Activated B cell treated with CpG ODN at 0.5 μM for 24 hours (primary cell): ENCODE measurements around the gene INIP. TPM values are rescaled to one million over a fixed set of nuclear protein-coding genes. Genes with fewer than 3 reads are reported as not detected.

Experiments used
- ATAC-seq: fragments of 200-7000 bp; cut with Tn5 transposase; one replicate; pipeline ENCODE4 v1.10.0; 2021; ENCODE audit warnings: low read depth, mild to moderate bottlenecking, moderate library complexity
- CTCF ChIA-PET: fragments of 350-600 bp; sonication (Branson Sonifier 250); formaldehyde crosslinking; loops from one replicate; lab custom pipeline; 2021; ENCODE audit warnings: antibody characterized with exemption; lab: Charles Lee
- POLR2A ChIA-PET: fragments of 350-600 bp; sonication (Branson Sonifier 250); formaldehyde crosslinking; loops from one replicate; lab custom pipeline; 2021; ENCODE audit warnings: antibody characterized with exemption; lab: Charles Lee
- DNase-seq: peaks from one replicate; pipeline ENCODE4 v3.0.0; 2022
- H3K27ac Mint-ChIP-seq: one replicate; pipeline ENCODE4 v1.8.0; 2020; ENCODE audit warnings: mixed read lengths
- H3K27me3 Mint-ChIP-seq: one replicate; pipeline ENCODE4 v1.8.0; 2021; ENCODE audit warnings: mixed read lengths
- H3K36me3 Mint-ChIP-seq: one replicate; pipeline ENCODE4 v1.8.0; 2021; ENCODE audit warnings: low read depth, mixed read lengths
- H3K4me1 Mint-ChIP-seq: one replicate; pipeline ENCODE4 v1.8.0; 2021; ENCODE audit warnings: mixed read lengths
- H3K4me3 Mint-ChIP-seq: one replicate; pipeline ENCODE4 v1.8.0; 2020; ENCODE audit warnings: mild to moderate bottlenecking, mixed read lengths
- H3K9me3 Mint-ChIP-seq: one replicate; pipeline ENCODE4 v1.8.0; 2020; ENCODE audit warnings: mixed read lengths
- intact Hi-C: fragments of 100-400 bp; cut with micrococcal nuclease; formaldehyde crosslinking; loops from one replicate; pipeline ENCODE4 v1.15.1; 2024
- total RNA-seq: library from RNA; stranded (reverse); gene quantifications from 2 replicates; pipeline ENCODE4 v1.2.3, GENCODE V29; 2022
- TF ChIP-seq, protein P1 (sequence below): fragments of 200-600 bp; IDR thresholded peaks from one replicate; pipeline ENCODE4 v1.8.0; 2022; ENCODE audit warnings: antibody characterized with exemption, mild to moderate bottlenecking

INIP gene, protein sequence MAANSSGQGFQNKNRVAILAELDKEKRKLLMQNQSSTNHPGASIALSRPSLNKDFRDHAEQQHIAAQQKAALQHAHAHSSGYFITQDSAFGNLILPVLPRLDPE
- 31.1 and 32.1 TPM in 2 replicates for total RNA-seq

DNA sequence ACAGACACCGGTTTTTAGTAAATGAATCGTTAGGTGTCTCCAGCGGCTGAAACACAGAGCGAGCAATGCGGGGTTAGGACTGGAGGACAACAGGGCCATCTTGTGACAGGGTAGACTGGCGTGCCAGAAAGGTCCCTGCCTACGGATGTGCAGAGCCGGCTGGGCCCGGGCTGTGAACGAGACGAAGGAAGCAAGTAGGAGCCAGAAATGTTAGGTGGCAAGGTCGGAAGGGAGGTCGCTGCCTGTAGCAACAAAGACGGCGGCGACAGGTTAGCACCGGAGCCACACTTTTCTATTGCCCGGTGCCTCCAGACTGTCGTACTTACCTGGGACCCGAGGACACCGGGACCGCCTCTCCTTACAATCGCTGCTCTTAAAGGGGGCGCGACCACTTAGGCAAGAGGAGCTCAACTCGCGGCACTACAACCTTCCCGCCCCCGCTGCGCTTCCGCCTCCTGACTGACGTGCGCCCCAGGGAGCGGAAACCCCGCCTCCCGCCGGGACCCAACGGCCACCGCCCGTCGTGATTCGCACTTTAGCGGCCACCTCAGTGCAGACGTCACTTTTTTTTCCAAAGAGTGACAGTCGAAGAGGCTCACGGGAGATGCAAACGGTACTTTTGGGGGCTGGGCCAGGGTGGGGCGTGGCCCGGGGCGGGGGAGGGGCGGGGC lies at the start of gene INIP:
Gene INIP, minus strand, starts transcription at position 457 of the 671 bp plus-strand sequence. CDS start 1,632 bp downstream, outside the sequence.
- Mint-ChIP-seq H3K27me3 (no peaks in the 10 kb centered on the region), H3K4me3 (peak within 1 kb of the TSS; percentile 100), H3K27ac (peak within 1 kb of the TSS; percentile 98), H3K4me1 (peaks cover 19% of the 10 kb centered on the region), H3K9me3 (no peaks in the 10 kb centered on the region), H3K36me3 (peaks cover 14% of the 10 kb centered on the region)
- CTCF ChIA-PET, result interaction anchor here (0.6 to 1.9 kb wide), 4 partner anchors 32 to 185 kb away, joined by 3 to 9 read pairs (median 4); no protein-coding TSS in a partner anchor
- DNase-seq (peak; percentile 95), ATAC-seq (peak; percentile 93)
- POLR2A ChIA-PET, result interaction anchor here (0.6 to 2.5 kb wide), 16 partner anchors 9 to 1087 kb away, joined by 3 to 18 read pairs (median 4); partner anchors contain the start of genes DNAJC25, HSDL2, KIAA1958 and PTBP3
- TF ChIP-seq, protein P1, sequence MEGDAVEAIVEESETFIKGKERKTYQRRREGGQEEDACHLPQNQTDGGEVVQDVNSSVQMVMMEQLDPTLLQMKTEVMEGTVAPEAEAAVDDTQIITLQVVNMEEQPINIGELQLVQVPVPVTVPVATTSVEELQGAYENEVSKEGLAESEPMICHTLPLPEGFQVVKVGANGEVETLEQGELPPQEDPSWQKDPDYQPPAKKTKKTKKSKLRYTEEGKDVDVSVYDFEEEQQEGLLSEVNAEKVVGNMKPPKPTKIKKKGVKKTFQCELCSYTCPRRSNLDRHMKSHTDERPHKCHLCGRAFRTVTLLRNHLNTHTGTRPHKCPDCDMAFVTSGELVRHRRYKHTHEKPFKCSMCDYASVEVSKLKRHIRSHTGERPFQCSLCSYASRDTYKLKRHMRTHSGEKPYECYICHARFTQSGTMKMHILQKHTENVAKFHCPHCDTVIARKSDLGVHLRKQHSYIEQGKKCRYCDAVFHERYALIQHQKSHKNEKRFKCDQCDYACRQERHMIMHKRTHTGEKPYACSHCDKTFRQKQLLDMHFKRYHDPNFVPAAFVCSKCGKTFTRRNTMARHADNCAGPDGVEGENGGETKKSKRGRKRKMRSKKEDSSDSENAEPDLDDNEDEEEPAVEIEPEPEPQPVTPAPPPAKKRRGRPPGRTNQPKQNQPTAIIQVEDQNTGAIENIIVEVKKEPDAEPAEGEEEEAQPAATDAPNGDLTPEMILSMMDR, result no peak
- intact Hi-C loops, result loop anchor here (1.0 to 10.0 kb wide), 11 partner anchors 33 to 1087 kb away; partner anchors contain the start of genes DNAJC25, SNX30 and UGCG

DNA sequence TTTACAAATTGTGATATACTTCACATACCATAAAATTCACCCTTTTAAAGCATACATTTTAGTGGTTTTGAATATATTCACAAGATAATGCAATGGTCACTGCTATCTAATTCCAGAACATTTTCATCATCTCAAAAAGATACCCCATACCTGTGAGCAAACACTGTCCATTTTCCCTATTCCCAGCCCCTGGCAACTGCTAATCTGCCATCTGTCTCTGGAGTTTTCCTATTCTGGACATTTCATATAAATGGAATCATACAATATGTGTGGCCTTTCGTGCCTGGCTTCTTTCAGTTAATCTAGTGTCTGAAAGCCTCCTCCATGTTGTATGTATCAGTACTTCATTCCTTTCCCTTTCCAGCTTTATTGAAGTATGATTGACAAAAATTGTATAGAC lies 47.4 kb upstream of the INIP start:
- peaks cover 11% of the 10 kb centered on the region for H3K36me3 Mint-ChIP-seq
- TF ChIP-seq, protein P1, result no peak
- ChIA-PET CTCF (no interaction called here), POLR2A (no interaction called here)
- DNase-seq (no peak), ATAC-seq (no peak)
- intact Hi-C loops, result no loop called here
- H3K27me3 Mint-ChIP-seq, result no peaks in the 10 kb centered on the region
- H3K9me3 Mint-ChIP-seq, result peaks cover 8% of the 10 kb centered on the region
- peaks cover 23% of the 10 kb centered on the region for H3K4me1 Mint-ChIP-seq
- no peak overlapping the region for H3K4me3 Mint-ChIP-seq
- H3K27ac Mint-ChIP-seq, result no peak overlapping the region

DNA sequence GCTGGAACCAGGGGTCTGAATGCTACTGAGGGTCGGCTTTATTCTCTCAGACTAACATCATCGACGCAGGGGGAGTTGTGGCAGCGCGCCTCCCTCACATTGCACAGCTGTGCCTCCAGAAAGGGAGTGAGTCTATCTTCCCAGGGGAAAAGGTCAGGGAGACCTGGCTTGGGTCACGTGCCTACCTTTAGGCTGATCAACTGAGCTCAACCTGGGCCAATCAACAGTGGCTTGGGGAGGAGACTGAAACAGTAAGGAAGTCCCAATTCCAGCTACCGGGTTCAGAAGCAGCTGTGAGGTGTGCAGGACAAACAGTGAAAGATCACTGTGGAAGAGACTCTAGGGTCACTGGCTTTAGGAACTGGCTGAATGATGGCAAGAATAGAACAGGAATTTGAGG lies 46.9 kb upstream of the INIP start:
- Mint-ChIP-seq H3K27ac (no peak overlapping the region), H3K9me3 (peaks cover 8% of the 10 kb centered on the region), H3K36me3 (peaks cover 11% of the 10 kb centered on the region), H3K4me1 (peaks cover 26% of the 10 kb centered on the region), H3K4me3 (no peak overlapping the region), H3K27me3 (no peaks in the 10 kb centered on the region)
- POLR2A ChIA-PET, result no interaction called here
- CTCF ChIA-PET, result no interaction called here
- TF ChIP-seq, protein P1, result no peak
- intact Hi-C loops, result no loop called here
- no peak for ATAC-seq
- no peak for DNase-seq

DNA sequence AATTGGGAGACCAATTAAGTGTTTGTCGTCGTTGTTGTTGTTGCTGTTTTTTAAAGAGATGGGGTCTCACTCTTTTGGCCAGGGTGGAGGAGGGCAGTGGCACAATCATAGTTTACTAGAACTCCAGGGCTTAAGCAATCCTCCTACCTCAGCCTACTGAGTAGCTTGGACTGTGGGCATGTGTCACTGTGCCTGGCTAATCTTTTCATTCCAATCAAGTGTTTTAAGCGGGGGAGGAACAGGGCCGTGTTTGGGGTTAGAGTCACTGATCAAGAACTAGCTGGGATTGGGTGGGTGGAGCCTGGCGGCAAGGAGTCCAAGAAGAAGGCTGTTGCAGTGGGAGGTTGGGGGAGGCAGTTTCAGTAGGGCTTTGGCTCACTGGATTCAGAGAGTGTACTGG lies 46.4 kb upstream of the INIP start:
- TF ChIP-seq, protein P1, result no peak
- DNase-seq, result no peak
- Mint-ChIP-seq H3K27me3 (no peaks in the 10 kb centered on the region), H3K4me1 (peaks cover 27% of the 10 kb centered on the region), H3K9me3 (peaks cover 8% of the 10 kb centered on the region), H3K36me3 (peaks cover 10% of the 10 kb centered on the region), H3K4me3 (no peak overlapping the region), H3K27ac (no peak overlapping the region)
- POLR2A ChIA-PET, result no interaction called here
- ATAC-seq, result no peak
- intact Hi-C loops, result no loop called here
- CTCF ChIA-PET, result no interaction called here
